Measurements from ENCODE around the gene RBBP8NL.

The RBBP8NL gene

DNA sequence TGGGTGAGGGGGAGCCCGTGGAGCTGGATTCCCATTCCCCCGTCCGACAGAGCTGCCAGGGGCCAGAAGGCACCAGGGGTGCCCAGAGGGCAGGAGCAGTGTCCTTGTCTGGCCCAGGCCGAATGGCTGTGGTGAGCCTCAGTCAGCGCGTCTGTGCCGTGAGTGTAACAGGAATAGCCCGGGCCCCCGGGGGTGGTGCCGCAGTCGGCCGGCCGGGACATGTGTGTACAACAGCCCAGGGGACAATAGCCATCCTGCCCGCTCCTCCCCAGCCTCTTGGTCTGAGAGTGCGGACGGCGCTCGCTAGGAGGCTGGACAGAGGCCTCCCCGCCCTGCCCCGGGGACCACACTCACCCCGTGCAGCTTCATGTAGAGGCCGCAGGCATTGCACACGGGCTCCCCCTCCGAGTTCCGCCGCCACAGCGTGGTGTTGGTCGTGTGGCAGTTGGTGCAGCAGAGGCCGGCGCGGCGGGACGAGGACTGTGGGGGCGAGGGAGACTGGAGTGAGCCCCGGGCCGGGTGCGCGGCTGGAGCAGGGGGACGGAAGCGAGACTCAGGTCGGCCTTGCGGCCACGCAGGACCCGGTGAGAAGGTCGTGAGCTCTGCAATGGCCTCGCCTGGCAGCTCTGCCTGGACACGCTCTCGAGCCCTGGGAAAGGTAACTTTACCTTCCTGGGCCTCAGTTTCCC, 38.9 kb upstream of the RBBP8NL start:
- Histone ChIP-seq H3K27me3 (replicated peaks; ENCODE audit: insufficient read depth, low read length) (peaks cover 99% of the 10 kb centered on the region), H3K4me3 (ENCODE audit: low read length) (no peak overlapping the region), H4K20me1 (ENCODE audit: insufficient read depth, low read length) (no peaks in the 10 kb centered on the region), H3K4me1 (ENCODE audit: low read length) (no peaks in the 10 kb centered on the region), H3K9me2 (replicated peaks; ENCODE audit: insufficient read depth, low read length) (no peaks in the 10 kb centered on the region), H3K36me3 (replicated peaks; ENCODE audit: insufficient read depth, low read length) (no peaks in the 10 kb centered on the region), H3K9ac (ENCODE audit: low read length) (no peak overlapping the region), H3F3A (ENCODE audit: insufficient read depth, low read length) (no peaks in the 10 kb centered on the region), H3K27ac (ENCODE audit: low read length) (no peak overlapping the region), H3K4me2 (ENCODE audit: low read depth, low read length) (no peak overlapping the region), H3K79me2 (ENCODE audit: low read length) (no peaks in the 10 kb centered on the region), H2AFZ (ENCODE audit: low read length) (no peak overlapping the region), H3K9me3 (replicated peaks; ENCODE audit: insufficient read depth, low read length) (no peaks in the 10 kb centered on the region)
- TF ChIP-seq, protein P1, sequence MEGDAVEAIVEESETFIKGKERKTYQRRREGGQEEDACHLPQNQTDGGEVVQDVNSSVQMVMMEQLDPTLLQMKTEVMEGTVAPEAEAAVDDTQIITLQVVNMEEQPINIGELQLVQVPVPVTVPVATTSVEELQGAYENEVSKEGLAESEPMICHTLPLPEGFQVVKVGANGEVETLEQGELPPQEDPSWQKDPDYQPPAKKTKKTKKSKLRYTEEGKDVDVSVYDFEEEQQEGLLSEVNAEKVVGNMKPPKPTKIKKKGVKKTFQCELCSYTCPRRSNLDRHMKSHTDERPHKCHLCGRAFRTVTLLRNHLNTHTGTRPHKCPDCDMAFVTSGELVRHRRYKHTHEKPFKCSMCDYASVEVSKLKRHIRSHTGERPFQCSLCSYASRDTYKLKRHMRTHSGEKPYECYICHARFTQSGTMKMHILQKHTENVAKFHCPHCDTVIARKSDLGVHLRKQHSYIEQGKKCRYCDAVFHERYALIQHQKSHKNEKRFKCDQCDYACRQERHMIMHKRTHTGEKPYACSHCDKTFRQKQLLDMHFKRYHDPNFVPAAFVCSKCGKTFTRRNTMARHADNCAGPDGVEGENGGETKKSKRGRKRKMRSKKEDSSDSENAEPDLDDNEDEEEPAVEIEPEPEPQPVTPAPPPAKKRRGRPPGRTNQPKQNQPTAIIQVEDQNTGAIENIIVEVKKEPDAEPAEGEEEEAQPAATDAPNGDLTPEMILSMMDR (IDR thresholded peaks at IDR 0.05; ENCODE audit: low read length) = no peak
- TF ChIP-seq EZH2phosphoT487 (IDR thresholded peaks at IDR 0.05; ENCODE audit: low read length) = no peak
- no peak for TF ChIP-seq EZH2 (optimal IDR thresholded peaks at IDR 0.05; ENCODE audit: low read depth, low read length)
- DNase-seq = no peak

DNA sequence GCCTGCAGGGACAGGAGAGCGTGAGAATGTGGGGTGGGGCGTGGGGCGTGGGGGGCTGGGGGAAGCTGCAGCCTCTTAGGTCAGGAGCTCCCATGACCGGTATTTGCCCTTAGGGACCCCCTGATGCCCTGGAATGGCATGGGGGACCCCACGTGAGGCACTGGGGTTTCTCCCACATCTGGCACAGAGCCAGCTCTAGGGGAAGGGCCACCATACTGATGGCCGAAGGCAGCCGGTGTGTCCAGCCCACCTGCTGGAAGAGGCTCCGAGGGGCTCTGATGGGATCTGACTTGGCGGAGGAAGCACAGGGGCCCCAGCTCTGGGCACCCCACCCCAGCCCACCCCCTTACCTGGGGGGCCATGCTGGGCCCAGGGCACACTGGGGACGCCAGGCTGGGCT, 37.7 kb upstream of the RBBP8NL start:
- Histone ChIP-seq H3K9me3 (replicated peaks; ENCODE audit: insufficient read depth, low read length) (no peaks in the 10 kb centered on the region), H3F3A (ENCODE audit: insufficient read depth, low read length) (no peaks in the 10 kb centered on the region), H3K9ac (ENCODE audit: low read length) (no peak overlapping the region), H3K4me3 (ENCODE audit: low read length) (no peak overlapping the region), H3K4me2 (ENCODE audit: low read depth, low read length) (no peak overlapping the region), H3K79me2 (ENCODE audit: low read length) (no peaks in the 10 kb centered on the region), H3K27me3 (replicated peaks; ENCODE audit: insufficient read depth, low read length) (peaks cover 100% of the 10 kb centered on the region), H4K20me1 (ENCODE audit: insufficient read depth, low read length) (no peaks in the 10 kb centered on the region), H3K27ac (ENCODE audit: low read length) (no peak overlapping the region), H3K36me3 (replicated peaks; ENCODE audit: insufficient read depth, low read length) (no peaks in the 10 kb centered on the region), H3K4me1 (ENCODE audit: low read length) (no peaks in the 10 kb centered on the region), H2AFZ (ENCODE audit: low read length) (no peak overlapping the region), H3K9me2 (replicated peaks; ENCODE audit: insufficient read depth, low read length) (no peaks in the 10 kb centered on the region)
- DNase-seq = no peak
- TF ChIP-seq EZH2phosphoT487 (IDR thresholded peaks at IDR 0.05; ENCODE audit: low read length) (no peak), EZH2 (optimal IDR thresholded peaks at IDR 0.05; ENCODE audit: low read depth, low read length) (no peak)
- TF ChIP-seq, protein P1 (IDR thresholded peaks at IDR 0.05; ENCODE audit: low read length) = no peak

DNA sequence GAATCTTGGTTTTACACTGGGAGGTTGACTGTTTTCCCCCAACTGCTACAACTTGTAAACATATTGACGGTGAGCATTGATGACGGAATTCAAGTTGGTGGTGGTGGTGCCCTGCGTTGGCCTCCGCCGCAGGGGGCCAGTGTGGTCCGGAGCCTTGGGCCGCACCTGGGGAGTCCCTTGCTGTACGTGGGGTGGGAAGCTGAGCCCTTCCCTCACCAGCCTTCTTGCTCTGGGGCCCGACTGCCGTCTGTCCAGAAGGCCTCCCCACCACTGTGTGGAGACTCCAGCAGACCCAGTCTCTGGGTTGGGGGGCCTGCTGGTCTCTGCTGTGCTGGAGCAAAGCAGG, 37.1 kb upstream of the RBBP8NL start:
- Histone ChIP-seq H3K4me1 (ENCODE audit: low read length) (no peaks in the 10 kb centered on the region), H3K9ac (ENCODE audit: low read length) (no peak overlapping the region), H3K79me2 (ENCODE audit: low read length) (no peaks in the 10 kb centered on the region), H3K27me3 (replicated peaks; ENCODE audit: insufficient read depth, low read length) (peaks cover 100% of the 10 kb centered on the region), H3K9me2 (replicated peaks; ENCODE audit: insufficient read depth, low read length) (no peaks in the 10 kb centered on the region), H2AFZ (ENCODE audit: low read length) (no peak overlapping the region), H3K4me2 (ENCODE audit: low read depth, low read length) (no peak overlapping the region), H3K9me3 (replicated peaks; ENCODE audit: insufficient read depth, low read length) (no peaks in the 10 kb centered on the region), H3F3A (ENCODE audit: insufficient read depth, low read length) (no peaks in the 10 kb centered on the region), H3K4me3 (ENCODE audit: low read length) (no peak overlapping the region), H4K20me1 (ENCODE audit: insufficient read depth, low read length) (no peaks in the 10 kb centered on the region), H3K36me3 (replicated peaks; ENCODE audit: insufficient read depth, low read length) (no peaks in the 10 kb centered on the region), H3K27ac (ENCODE audit: low read length) (no peak overlapping the region)
- DNase-seq = no peak
- TF ChIP-seq, protein P1 (IDR thresholded peaks at IDR 0.05; ENCODE audit: low read length) = no peak
- TF ChIP-seq EZH2phosphoT487 (IDR thresholded peaks at IDR 0.05; ENCODE audit: low read length) (no peak), EZH2 (optimal IDR thresholded peaks at IDR 0.05; ENCODE audit: low read depth, low read length) (no peak)
